OCI-LY1 (cell line): Measurements from ENCODE around the gene ESYT1.

ENCODE experiments used
- H2AFZ ChIP-seq: fragments of 200-600 bp; sonication (generic), shearing (Covaris generic); 2 replicates; pipeline ENCODE4 v1.6.0; 2014; ENCODE audit warnings: antibody characterized with exemption, mild to moderate bottlenecking, low read length
- H3F3A ChIP-seq: fragments of 200-600 bp; sonication (generic), shearing (Covaris generic); 2 replicates; pipeline ENCODE4 v1.6.0; 2014; ENCODE audit warnings: mild to moderate bottlenecking, antibody characterized with exemption, low read length, moderate library complexity; ENCODE audit not compliant: insufficient read depth
- H3K27ac ChIP-seq: fragments of 200-600 bp; sonication (generic); 2 replicates; pipeline ENCODE4 v1.5.1; 2014; ENCODE audit warnings: low read length, mixed run types, mild to moderate bottlenecking, low read depth; ENCODE audit not compliant: poor library complexity, severe bottlenecking
- H3K27me3 ChIP-seq: fragments of 200-600 bp; sonication (generic); 2 replicates; pipeline ENCODE4 v1.6.0; 2014; ENCODE audit warnings: antibody characterized with exemption, mild to moderate bottlenecking, low read length, moderate library complexity; ENCODE audit not compliant: insufficient read depth
- H3K36me3 ChIP-seq: fragments of 200-600 bp; sonication (generic); 2 replicates; pipeline ENCODE4 v1.6.1; 2014; ENCODE audit warnings: mild to moderate bottlenecking, antibody characterized with exemption, low read length, moderate library complexity, mixed read lengths; ENCODE audit not compliant: insufficient read depth
- H3K4me1 ChIP-seq: fragments of 200-600 bp; sonication (generic); 2 replicates; pipeline ENCODE4 v1.5.1; 2014; ENCODE audit warnings: mild to moderate bottlenecking, low read length, moderate library complexity; ENCODE audit not compliant: insufficient read depth, severe bottlenecking
- H3K4me2 ChIP-seq: fragments of 200-600 bp; sonication (generic), shearing (Covaris generic); 2 replicates; pipeline ENCODE4 v1.6.1; 2014; ENCODE audit warnings: low read length
- H3K4me3 ChIP-seq: fragments of 200-600 bp; sonication (generic); 2 replicates; pipeline ENCODE4 v1.5.1; 2014; ENCODE audit warnings: low read length, low read depth, mild to moderate bottlenecking, mixed read lengths; ENCODE audit not compliant: poor library complexity, severe bottlenecking
- H3K79me2 ChIP-seq: fragments of 200-600 bp; shearing (Covaris generic); 2 replicates; pipeline ENCODE4 v1.6.1; 2016; ENCODE audit warnings: mixed run types, low read length, mixed read lengths; ENCODE audit not compliant: insufficient read depth
- H3K9ac ChIP-seq: fragments of 200-600 bp; sonication (generic), shearing (Covaris generic); 2 replicates; pipeline ENCODE4 v1.6.1; 2014; ENCODE audit warnings: mild to moderate bottlenecking, low read length, mixed read lengths
- H3K9me2 ChIP-seq: fragments of 200-600 bp; sonication (generic), shearing (Covaris generic); 2 replicates; pipeline ENCODE4 v1.6.1; 2014; ENCODE audit warnings: low read depth, mild to moderate bottlenecking, low read length, mixed read lengths
- H3K9me3 ChIP-seq: fragments of 200-600 bp; shearing (Covaris generic); 2 replicates; pipeline ENCODE4 v1.6.1; 2014; ENCODE audit warnings: low read length, mixed read lengths
- H4K20me1 ChIP-seq: fragments of 200-600 bp; sonication (generic), shearing (Covaris generic); 2 replicates; pipeline ENCODE4 v1.6.0; 2016; ENCODE audit warnings: mild to moderate bottlenecking, low read length; ENCODE audit not compliant: insufficient read depth
- CTCF ChIP-seq: fragments of 200-600 bp; sonication (generic), shearing (Covaris generic); IDR thresholded peaks from 2 replicates; pipeline ENCODE4 v1.5.1; 2017; ENCODE audit warnings: mild to moderate bottlenecking, antibody characterized with exemption, low read length, moderate library complexity, mixed read lengths
- EZH2 ChIP-seq: fragments of 200-600 bp; sonication (generic), shearing (Covaris generic); IDR thresholded peaks from 2 replicates; pipeline ENCODE4 v1.8.0; 2017; ENCODE audit warnings: borderline replicate concordance, mixed run types, mild to moderate bottlenecking, antibody characterized with exemption, low read length, moderate library complexity, mixed read lengths

ESYT1 gene

DNA sequence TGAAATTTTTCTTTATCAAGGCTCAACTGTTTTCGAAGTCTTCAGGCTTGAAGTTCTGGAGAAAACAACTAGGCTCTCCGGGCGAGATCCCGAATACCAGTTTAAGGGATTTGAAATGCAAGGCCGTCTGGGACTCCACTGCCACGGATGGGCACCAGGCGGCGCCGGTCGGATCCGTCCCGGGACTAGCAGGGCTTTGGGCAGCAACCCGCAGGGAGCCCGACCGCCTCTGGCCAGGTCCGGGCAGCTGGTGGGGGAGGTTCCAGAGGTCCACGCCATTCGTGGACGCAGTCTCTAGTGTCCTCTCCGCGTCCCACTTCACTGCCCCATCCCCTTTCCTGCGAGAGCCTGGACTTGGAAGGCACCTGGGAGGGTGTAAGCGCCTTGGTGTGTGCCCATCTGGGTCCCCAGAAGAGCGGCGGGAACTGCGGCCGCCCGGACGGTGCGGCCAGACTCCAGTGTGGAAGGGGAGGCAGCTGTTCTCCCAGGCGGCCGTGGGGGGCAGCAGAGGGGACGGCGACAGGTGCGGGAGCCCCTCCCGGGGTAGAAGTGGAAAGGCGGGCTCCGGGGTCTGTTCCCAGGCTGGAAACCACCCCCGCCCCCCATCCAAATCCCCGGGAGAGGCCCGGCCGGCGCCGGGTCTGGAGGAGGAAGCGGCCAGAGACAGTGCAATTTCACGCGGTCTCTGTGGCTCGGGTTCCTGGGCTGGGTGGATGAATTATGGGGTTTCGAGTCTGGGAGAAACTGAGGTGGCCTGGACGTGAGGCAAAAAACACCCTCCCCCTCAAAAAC lies 48.9 kb upstream of the ESYT1 start:
- H4K20me1 ChIP-seq: no peaks in the 10 kb centered on the region
- H3K9me2 ChIP-seq: no peaks in the 10 kb centered on the region
- H3K9me3 ChIP-seq: no peaks in the 10 kb centered on the region
- no peaks in the 10 kb centered on the region for H3K79me2 ChIP-seq
- peaks cover 19% of the 10 kb centered on the region for H3K4me1 ChIP-seq
- TF ChIP-seq CTCF (peak; percentile 58), EZH2 (no peak)
- no peak overlapping the region for H3K27ac ChIP-seq
- peaks cover 12% of the 10 kb centered on the region for H3K27me3 ChIP-seq
- H3F3A ChIP-seq: no peaks in the 10 kb centered on the region
- peak overlapping the region; percentile 67 for H3K4me3 ChIP-seq
- H3K4me2 ChIP-seq: peak overlapping the region; percentile 89
- H2AFZ ChIP-seq: peak overlapping the region; percentile 31; the same call in 1 of the 2 replicates
- no peaks in the 10 kb centered on the region for H3K36me3 ChIP-seq
- H3K9ac ChIP-seq: peak overlapping the region; percentile 57

- TF ChIP-seq CTCF (no peak), EZH2 (no peak)
- Histone ChIP-seq H2AFZ (peak within 1 kb of the TSS; percentile 31; the same call in 1 of the 2 replicates), H3K4me1 (peaks cover 19% of the 10 kb centered on the region), H3K27me3 (peaks cover 12% of the 10 kb centered on the region), H4K20me1 (no peaks in the 10 kb centered on the region), H3K9me3 (no peaks in the 10 kb centered on the region), H3K9ac (peak within 1 kb of the TSS; percentile 57), H3K9me2 (no peaks in the 10 kb centered on the region), H3K79me2 (no peaks in the 10 kb centered on the region), H3F3A (no peaks in the 10 kb centered on the region), H3K4me2 (peak within 1 kb of the TSS; percentile 89), H3K36me3 (no peaks in the 10 kb centered on the region), H3K27ac (no peak within 1 kb of the TSS), H3K4me3 (peak within 1 kb of the TSS; percentile 67)
These were observed 48.1 kb upstream of the ESYT1 start, which contains the start of gene ERBB3 for GRCh38 chr12:56079723-56080555. ERBB3 (plus strand) TSS chr12:56080165; CDS start chr12:56080301, 136 bp downstream.

DNA sequence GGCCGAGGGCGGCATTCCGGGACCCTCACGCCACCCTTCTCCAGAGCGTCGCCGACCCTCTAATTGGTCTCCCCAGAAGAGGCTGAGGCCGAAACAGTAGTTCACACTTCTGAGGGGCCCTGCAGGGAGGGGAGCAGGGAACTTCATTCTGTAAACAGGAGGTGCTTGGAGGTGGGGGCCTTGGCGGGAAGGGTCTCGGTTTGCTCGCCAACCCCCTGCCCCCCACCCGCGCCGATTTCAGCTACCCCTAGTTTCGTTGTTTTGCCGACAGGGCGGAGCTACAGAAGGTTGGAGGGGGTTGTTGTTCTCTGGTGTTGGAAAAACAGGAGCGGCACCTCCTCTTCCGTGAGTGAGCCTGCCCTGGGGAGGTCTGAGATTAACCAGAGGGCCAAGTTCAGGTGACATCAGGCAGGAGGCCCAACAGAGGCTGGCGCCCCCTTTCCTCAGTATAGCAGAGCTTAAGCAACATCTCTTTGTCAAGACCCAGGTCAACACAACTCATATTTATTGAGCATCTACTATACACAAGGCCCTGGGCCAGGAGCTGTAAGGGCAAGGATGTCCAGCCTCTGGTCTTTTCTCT lies 47.4 kb upstream of the ESYT1 start:
- H3K9ac ChIP-seq: peak overlapping the region; percentile 57; the same call in 1 of the 2 replicates

More for the DNA sequence above, 47.4 kb upstream of the ESYT1 start:
- H3K4me3 ChIP-seq: peak overlapping the region; percentile 67
- no peaks in the 10 kb centered on the region for H3K9me2 ChIP-seq
- H3K79me2 ChIP-seq: no peaks in the 10 kb centered on the region
- H2AFZ ChIP-seq: no peak overlapping the region
- TF ChIP-seq EZH2 (no peak), CTCF (peak; percentile 37)
- H4K20me1 ChIP-seq: no peaks in the 10 kb centered on the region
- H3F3A ChIP-seq: no peaks in the 10 kb centered on the region
- peaks cover 12% of the 10 kb centered on the region for H3K27me3 ChIP-seq
- H3K4me1 ChIP-seq: peaks cover 19% of the 10 kb centered on the region
- peak overlapping the region; percentile 89 for H3K4me2 ChIP-seq
- H3K36me3 ChIP-seq: no peaks in the 10 kb centered on the region
- no peaks in the 10 kb centered on the region for H3K9me3 ChIP-seq
- no peak overlapping the region for H3K27ac ChIP-seq
